OCI-LY7 (cell line): Measurements from ENCODE around the gene LRP8. TPM values are rescaled to one million over a fixed set of nuclear protein-coding genes. Genes with fewer than 3 reads are reported as not detected.

ENCODE experiments used
- BruUV-seq: library from RNA; stranded (reverse); fragments of 400-500 nt; replicated peaks from 2 replicates; lab custom pipeline; 2021; lab: Mats Ljungman, UMichigan
- CTCF ChIA-PET: fragments of 300-600 bp; sonication (Branson Sonifier 250); formaldehyde crosslinking; loops from one replicate; lab custom pipeline; 2022; ENCODE audit warnings: antibody characterized with exemption; ENCODE audit not compliant: unreplicated experiment; lab: Charles Lee
- POLR2A ChIA-PET: fragments of 300-600 bp; sonication (Branson Sonifier 250); formaldehyde crosslinking; loops from one replicate; lab custom pipeline; 2022; ENCODE audit warnings: antibody characterized with exemption; lab: Charles Lee
- DNase-seq: peaks from one replicate; pipeline ENCODE4 v3.0.0-alpha.2; 2015; ENCODE audit warnings: low spot score
- H2AFZ ChIP-seq: fragments of 200-600 bp; sonication (generic), shearing (Covaris generic); 2 replicates; pipeline ENCODE4 v1.6.1; 2014; ENCODE audit warnings: mild to moderate bottlenecking, antibody characterized with exemption, low read length, moderate library complexity
- H3K27ac ChIP-seq: fragments of 200-600 bp; sonication (generic); 2 replicates; pipeline ENCODE4 v1.5.1; 2014; ENCODE audit warnings: mixed run types, low read depth, mild to moderate bottlenecking, moderate library complexity, low read length, inconsistent platforms; ENCODE audit not compliant: poor library complexity, severe bottlenecking
- H3K36me3 ChIP-seq: fragments of 200-600 bp; sonication (generic); 2 replicates; pipeline ENCODE4 v1.6.1; 2014; ENCODE audit warnings: mild to moderate bottlenecking, antibody characterized with exemption, low read length, moderate library complexity, mixed read lengths; ENCODE audit not compliant: insufficient read depth
- H3K4me1 ChIP-seq: fragments of 200-600 bp; sonication (generic); 2 replicates; pipeline ENCODE4 v1.5.1; 2014; ENCODE audit warnings: mild to moderate bottlenecking, low read length; ENCODE audit not compliant: insufficient read depth, poor library complexity, severe bottlenecking
- H3K4me2 ChIP-seq: fragments of 200-600 bp; sonication (generic); 2 replicates; pipeline ENCODE4 v1.6.1; 2014; ENCODE audit warnings: mild to moderate bottlenecking, low read length
- H3K4me3 ChIP-seq: fragments of 200-600 bp; sonication (generic); 2 replicates; pipeline ENCODE4 v1.5.1; 2014; ENCODE audit warnings: mild to moderate bottlenecking, low read depth, low read length; ENCODE audit not compliant: poor library complexity, severe bottlenecking
- H3K79me2 ChIP-seq: fragments of 200-600 bp; sonication (generic); 2 replicates; pipeline ENCODE4 v1.6.1; 2016; ENCODE audit warnings: low read depth, mild to moderate bottlenecking, low read length, moderate library complexity, mixed read lengths; ENCODE audit not compliant: insufficient read depth
- H3K9me2 ChIP-seq: fragments of 200-600 bp; sonication (generic); 2 replicates; pipeline ENCODE4 v1.6.1; 2016; ENCODE audit warnings: mild to moderate bottlenecking, low read length, mixed read lengths; ENCODE audit not compliant: insufficient read depth
- H3K9me3 ChIP-seq: fragments of 200-600 bp; sonication (generic); 2 replicates; pipeline ENCODE4 v1.6.1; 2014; ENCODE audit warnings: mild to moderate bottlenecking, mixed run types, low read length, mixed read lengths
- H4K20me1 ChIP-seq: fragments of 200-600 bp; sonication (generic); 2 replicates; pipeline ENCODE4 v1.6.1; 2014; ENCODE audit warnings: mild to moderate bottlenecking, antibody characterized with exemption, low read length, moderate library complexity, mixed read lengths; ENCODE audit not compliant: insufficient read depth
- CTCF ChIP-seq: fragments of 200-600 bp; sonication (generic); conservative IDR thresholded peaks from 2 replicates; pipeline ENCODE4 v1.5.1; 2014; ENCODE audit warnings: mild to moderate bottlenecking, antibody characterized with exemption, low read length, moderate library complexity, mixed read lengths
- EZH2phosphoT487 ChIP-seq: fragments of 200-600 bp; sonication (generic); IDR thresholded peaks from 2 replicates; pipeline ENCODE4 v1.6.1; 2018; ENCODE audit warnings: low read depth, borderline replicate concordance, mild to moderate bottlenecking, mixed run types, antibody characterized with exemption, low read length, moderate library complexity, mixed read lengths
- intact Hi-C: fragments of 100-400 bp; cut with micrococcal nuclease; formaldehyde crosslinking; loops from one replicate; pipeline ENCODE4 v1.10.0; 2022; ENCODE audit not compliant: unreplicated experiment
- total RNA-seq, 2 experiments: library from RNA; depleted of rRNA in 1 of 2; stranded (reverse); fragments of >200 nt in 1 of 2; shearing (Covaris generic) in 1 of 2; gene quantifications; 2 replicates each; pipeline ENCODE4 v1.2.3, GENCODE V29; 2014 to 2022

Gene LRP8
- total RNA-seq, 2 experiments from 2014 or later, result 65.6 to 70.0 TPM

GRCh38 chr1:53373246-53373645, 45.4 kb upstream of the LRP8 start:
- no peaks in the 10 kb centered on the region for H3K9me3 ChIP-seq
- DNase-seq, result no peak
- H3K36me3 ChIP-seq, result no peaks in the 10 kb centered on the region
- ChIA-PET POLR2A (interaction anchor here (0.7 kb wide), 1 partner anchor 39 kb away, joined by 3 read pairs; no protein-coding TSS in a partner anchor), CTCF (no interaction called here)
- no peak overlapping the region for H3K27ac ChIP-seq
- peaks cover 3% of the 10 kb centered on the region for H3K4me1 ChIP-seq
- no peaks in the 10 kb centered on the region for H3K9me2 ChIP-seq
- no peaks in the 10 kb centered on the region for H4K20me1 ChIP-seq
- TF ChIP-seq EZH2phosphoT487, result no peak
- no peak for TF ChIP-seq CTCF
- no peaks in the 10 kb centered on the region for H3K79me2 ChIP-seq
- no peak overlapping the region for H2AFZ ChIP-seq
- no peak overlapping the region for H3K4me3 ChIP-seq
- no TSS peak for BruUV-seq
- H3K4me2 ChIP-seq, result no peak overlapping the region
- intact Hi-C loops, result no loop called here

GRCh38 chr1:53372501-53372951, 44.7 kb upstream of the LRP8 start:
- no peak for TF ChIP-seq EZH2phosphoT487
- TF ChIP-seq CTCF, result no peak
- H3K4me3 ChIP-seq, result no peak overlapping the region
- no peaks in the 10 kb centered on the region for H3K36me3 ChIP-seq
- H3K79me2 ChIP-seq, result no peaks in the 10 kb centered on the region
- no TSS peak for BruUV-seq
- intact Hi-C loops, result no loop called here
- DNase-seq, result no peak
- H3K9me2 ChIP-seq, result no peaks in the 10 kb centered on the region
- ChIA-PET CTCF (no interaction called here), POLR2A (interaction anchor here (0.6 kb wide), 2 partner anchors 596 to 1388 kb away, joined by 7 to 9 read pairs; no protein-coding TSS in a partner anchor)
- H2AFZ ChIP-seq, result no peak overlapping the region
- H4K20me1 ChIP-seq, result no peaks in the 10 kb centered on the region
- H3K4me2 ChIP-seq, result no peak overlapping the region
- H3K4me1 ChIP-seq, result peaks cover 5% of the 10 kb centered on the region
- H3K9me3 ChIP-seq, result no peaks in the 10 kb centered on the region
- H3K27ac ChIP-seq, result no peak overlapping the region

GRCh38 chr1:53371851-53372250, 44.0 kb upstream of the LRP8 start:
- no peak overlapping the region for H3K4me2 ChIP-seq
- no peak for TF ChIP-seq CTCF
- TF ChIP-seq EZH2phosphoT487, result no peak
- ChIA-PET POLR2A (interaction anchor here (0.6 kb wide), 1 partner anchor 597 kb away, joined by 9 read pairs; no protein-coding TSS in a partner anchor), CTCF (no interaction called here)
- H3K4me3 ChIP-seq, result no peak overlapping the region
- H3K4me1 ChIP-seq, result peaks cover 9% of the 10 kb centered on the region
- no peak overlapping the region for H2AFZ ChIP-seq
- no peaks in the 10 kb centered on the region for H3K9me2 ChIP-seq
- H3K79me2 ChIP-seq, result no peaks in the 10 kb centered on the region
- no peaks in the 10 kb centered on the region for H3K36me3 ChIP-seq
- intact Hi-C loops, result no loop called here
- H3K9me3 ChIP-seq, result no peaks in the 10 kb centered on the region
- no TSS peak for BruUV-seq
- no peaks in the 10 kb centered on the region for H4K20me1 ChIP-seq
- no peak for DNase-seq
- H3K27ac ChIP-seq, result no peak overlapping the region
